DMS153 treated with DMSO at 0.1 percent for 48 hours (cell line): Measurements from ENCODE around the gene GCNT2.
"Not testable (repeated sequence)": the region's sequence is repeated elsewhere in the genome, so short reads cannot be mapped to it uniquely, and the experiment has no call there.

Source experiments
- DNase-seq: peaks from one replicate; lab custom pipeline; 2025; ENCODE audit not compliant: unreplicated experiment; lab: John Stamatoyannopoulos, UW

GCNT2 gene

GRCh38 chr6:10545482-10545881, 24.3 kb downstream of the GCNT2 start:
- no peak for DNase-seq

GRCh38 chr6:10547809-10548208, 26.7 kb downstream of the GCNT2 start:
- DNase-seq = no peak

GRCh38 chr6:10550764-10551163, 29.6 kb downstream of the GCNT2 start:
- no peak for DNase-seq

GRCh38 chr6:10552270-10552810, 31.2 kb downstream of the GCNT2 start:
- no peak for DNase-seq

- no peak for DNase-seq
Measured at GRCh38 chr6:10553871-10554270, 32.7 kb downstream of the GCNT2 start.

- no peak for DNase-seq
Measured at GRCh38 chr6:10554826-10555225, 33.7 kb downstream of the GCNT2 start.

GRCh38 chr6:10555625-10556309, 34.6 kb downstream of the GCNT2 start:
- peak; percentile 43 for DNase-seq

GRCh38 chr6:10556589-10556988, 35.4 kb downstream of the GCNT2 start:
- DNase-seq = no peak

GRCh38 chr6:10556992-10557391, 35.8 kb downstream of the GCNT2 start:
- DNase-seq = no peak

GRCh38 chr6:10557913-10558312, 36.8 kb downstream of the GCNT2 start:
- no peak for DNase-seq

- DNase-seq = peak; percentile 20
Measured at GRCh38 chr6:10558565-10558964, 37.4 kb downstream of the GCNT2 start.

- DNase-seq = no peak
Measured at GRCh38 chr6:10559522-10560152, 38.5 kb downstream of the GCNT2 start.

GRCh38 chr6:10561611-10562199, 40.6 kb downstream of the GCNT2 start:
- no peak for DNase-seq

- DNase-seq = no peak
Measured at GRCh38 chr6:10564975-10565673, 44.0 kb downstream of the GCNT2 start.

GRCh38 chr6:10565913-10566312, 44.8 kb downstream of the GCNT2 start:
- no peak for DNase-seq

- no peak for DNase-seq
Measured at GRCh38 chr6:10567256-10568026, 46.3 kb downstream of the GCNT2 start.

- no peak for DNase-seq
Measured at GRCh38 chr6:10569392-10570127, 48.4 kb downstream of the GCNT2 start.

GRCh38 chr6:10575519-10575918, 54.4 kb downstream of the GCNT2 start:
- not testable (repeated sequence) for DNase-seq

- no peak for DNase-seq
Measured at GRCh38 chr6:10576226-10576625, 55.1 kb downstream of the GCNT2 start.

- DNase-seq = no peak
Measured at GRCh38 chr6:10577112-10577511, 56.0 kb downstream of the GCNT2 start.
